Mammary epithelial cell (primary cell): ENCODE data around the gene NRG2.

ENCODE experiments used
- EZH2 ChIP-seq: IDR thresholded peaks from 2 replicates; pipeline ENCODE4 v1.6.1; 2012; ENCODE audit warnings: low read length, inconsistent platforms, borderline replicate concordance
- TF ChIP-seq, protein P1 (sequence below), 2 donors: IDR thresholded peaks in 1 of 2; conservative IDR thresholded peaks in 1 of 2; 2 replicates each; pipeline ENCODE4 v1.5.1; 2011 to 2012; ENCODE audit warnings: inconsistent platforms in 2 of 2, low read length in 2 of 2, mild to moderate bottlenecking in 2 of 2, control low read depth in 1 of 2, low read depth in 1 of 2; ENCODE audit not compliant: insufficient read depth in 1 of 2; ENCODE audit errors: extremely low read depth in 1 of 2

DNA sequence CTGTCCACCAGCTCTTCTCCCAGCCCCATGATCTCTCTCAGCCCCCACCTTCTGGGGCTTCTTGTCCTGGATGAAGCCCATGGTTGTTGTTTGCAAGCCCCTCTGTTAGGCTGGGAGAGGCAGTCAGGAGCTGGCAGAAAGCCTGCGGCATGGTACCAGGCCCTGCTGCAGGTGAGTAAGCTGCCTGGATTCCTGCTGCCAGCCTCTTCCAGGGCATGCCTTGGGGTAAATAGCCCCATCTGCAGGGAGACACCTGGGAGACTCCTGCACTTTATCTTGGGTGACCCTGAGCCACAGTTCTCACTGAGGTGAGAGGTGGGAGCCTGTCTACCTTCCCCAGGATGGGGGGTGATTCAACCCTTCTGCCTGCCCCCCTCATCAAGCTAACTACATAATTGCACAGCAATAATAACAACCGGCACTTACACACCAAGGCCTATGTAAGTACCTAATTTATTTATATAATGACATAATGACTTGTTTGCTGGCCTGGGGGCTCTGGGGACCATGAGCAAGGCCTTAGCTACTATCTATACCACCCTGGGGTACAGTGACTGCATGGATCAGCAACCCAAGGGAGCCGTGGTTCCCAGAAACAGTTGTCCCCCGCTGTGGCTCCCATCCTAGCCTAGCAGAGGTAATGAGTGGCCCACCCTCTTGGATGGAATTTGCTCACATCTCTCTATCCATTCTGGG is 131.5 kb downstream of the NRG2 start:
- TF ChIP-seq, protein P1, sequence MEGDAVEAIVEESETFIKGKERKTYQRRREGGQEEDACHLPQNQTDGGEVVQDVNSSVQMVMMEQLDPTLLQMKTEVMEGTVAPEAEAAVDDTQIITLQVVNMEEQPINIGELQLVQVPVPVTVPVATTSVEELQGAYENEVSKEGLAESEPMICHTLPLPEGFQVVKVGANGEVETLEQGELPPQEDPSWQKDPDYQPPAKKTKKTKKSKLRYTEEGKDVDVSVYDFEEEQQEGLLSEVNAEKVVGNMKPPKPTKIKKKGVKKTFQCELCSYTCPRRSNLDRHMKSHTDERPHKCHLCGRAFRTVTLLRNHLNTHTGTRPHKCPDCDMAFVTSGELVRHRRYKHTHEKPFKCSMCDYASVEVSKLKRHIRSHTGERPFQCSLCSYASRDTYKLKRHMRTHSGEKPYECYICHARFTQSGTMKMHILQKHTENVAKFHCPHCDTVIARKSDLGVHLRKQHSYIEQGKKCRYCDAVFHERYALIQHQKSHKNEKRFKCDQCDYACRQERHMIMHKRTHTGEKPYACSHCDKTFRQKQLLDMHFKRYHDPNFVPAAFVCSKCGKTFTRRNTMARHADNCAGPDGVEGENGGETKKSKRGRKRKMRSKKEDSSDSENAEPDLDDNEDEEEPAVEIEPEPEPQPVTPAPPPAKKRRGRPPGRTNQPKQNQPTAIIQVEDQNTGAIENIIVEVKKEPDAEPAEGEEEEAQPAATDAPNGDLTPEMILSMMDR (conservative IDR thresholded peaks at IDR 0.05 in 1 of 2, IDR thresholded peaks at IDR 0.05 in 1 of 2; ENCODE audit: extremely low read depth in 1 of 2, insufficient read depth in 1 of 2, low read depth in 1 of 2, low read length in 2 of 2), result peak in 1 of 2 donors; percentile 17
- no peak for TF ChIP-seq EZH2
